Right renal pelvis (tissue), 4 donors: Measurements from ENCODE around the gene OPTC. TPM values are rescaled to one million over a fixed set of nuclear protein-coding genes. Genes with fewer than 3 reads are reported as not detected.

Experiments used
- DNase-seq, 4 donors: peaks; one replicate each; pipeline ENCODE4 v3.0.0-alpha.2; 2013; ENCODE audit warnings: low read depth in 4 of 4, low spot score in 3 of 4, missing footprints in 1 of 4
- polyA plus RNA-seq, 4 donors: library from polyadenylated mRNA; unstranded; fragments of 120-200 nt; gene quantifications; one replicate each; pipeline ENCODE4 v1.2.1, GENCODE V29; 2013; ENCODE audit not compliant: insufficient read length in 4 of 4

OPTC gene
- polyA plus RNA-seq, 4 donors: not detected

DNA sequence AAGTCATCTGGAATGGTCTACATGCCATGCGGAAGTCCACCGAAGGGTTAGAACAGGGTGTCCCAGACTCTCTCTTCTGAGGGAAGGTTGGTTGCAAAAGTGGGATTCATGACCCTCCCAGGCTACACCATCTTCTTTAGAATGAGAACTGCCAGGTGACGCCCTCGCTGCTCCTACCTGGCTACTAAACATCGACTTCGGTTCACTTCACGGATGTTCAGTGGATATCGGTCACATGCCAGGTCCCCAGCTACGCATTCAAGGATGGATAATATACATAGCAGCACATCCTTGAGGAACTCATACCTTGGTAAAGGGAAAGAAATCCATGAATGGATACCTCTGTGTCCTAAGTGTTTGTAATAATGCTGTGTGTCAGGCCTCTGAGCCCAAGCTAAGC lies 3.3 kb upstream of the OPTC start:
- DNase-seq: no peak

DNA sequence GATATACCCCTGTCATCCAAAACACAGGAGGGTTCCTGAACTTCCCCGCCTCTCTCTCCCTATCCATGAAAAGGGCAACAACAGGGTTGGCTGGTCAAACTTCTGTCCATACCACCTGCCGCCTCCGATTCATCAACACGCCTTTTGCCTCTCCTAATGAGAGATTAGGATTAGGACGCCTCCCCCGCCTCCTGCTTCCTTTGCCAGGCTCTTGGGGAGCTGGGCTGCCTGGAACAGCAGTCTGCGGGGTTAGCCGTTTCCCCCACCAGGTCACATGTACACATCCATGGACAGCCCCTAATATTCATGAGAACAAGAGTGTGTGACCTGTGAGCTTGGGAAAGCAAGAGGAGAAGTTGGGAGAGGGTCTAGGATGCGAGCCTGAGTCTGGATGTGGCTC lies 2.3 kb upstream of the OPTC start:
- no peak for DNase-seq

DNA sequence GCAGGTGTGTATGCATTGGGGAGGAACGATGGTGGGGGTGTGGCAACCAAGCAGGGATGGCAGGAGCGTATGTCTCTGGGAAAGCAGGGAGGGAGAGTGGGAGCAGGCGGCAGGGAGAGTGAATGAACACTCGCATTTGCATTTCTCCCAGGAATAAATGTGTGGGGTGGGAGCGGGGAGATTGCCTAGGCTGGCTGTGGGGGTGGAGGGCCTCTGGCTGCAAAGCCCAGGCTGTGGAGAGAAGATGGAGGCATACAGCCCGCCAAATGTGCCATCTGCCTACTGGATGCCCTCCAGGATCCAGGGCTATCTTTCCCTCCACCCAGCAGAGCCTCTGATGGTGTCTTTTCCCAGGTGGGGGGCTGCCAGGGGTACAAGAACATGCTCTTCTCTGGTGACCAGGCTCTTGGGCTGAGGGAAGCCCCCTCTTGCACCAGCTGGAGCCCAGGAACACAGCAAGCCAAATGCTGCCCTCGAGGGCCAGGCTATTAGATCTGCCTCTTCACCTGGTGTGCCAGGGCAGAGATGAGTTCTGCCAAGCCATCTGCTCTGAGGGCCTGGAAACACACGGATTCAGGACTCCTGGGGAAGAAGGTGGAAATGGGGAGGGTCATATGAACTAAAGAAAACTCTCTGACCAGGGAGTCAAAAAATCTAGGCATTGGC lies 1.7 kb upstream of the OPTC start:
- no peak for DNase-seq

GRCh38 chr1:203492748-203493130 lies 1.2 kb upstream of the OPTC start:
- DNase-seq: no peak

DNA sequence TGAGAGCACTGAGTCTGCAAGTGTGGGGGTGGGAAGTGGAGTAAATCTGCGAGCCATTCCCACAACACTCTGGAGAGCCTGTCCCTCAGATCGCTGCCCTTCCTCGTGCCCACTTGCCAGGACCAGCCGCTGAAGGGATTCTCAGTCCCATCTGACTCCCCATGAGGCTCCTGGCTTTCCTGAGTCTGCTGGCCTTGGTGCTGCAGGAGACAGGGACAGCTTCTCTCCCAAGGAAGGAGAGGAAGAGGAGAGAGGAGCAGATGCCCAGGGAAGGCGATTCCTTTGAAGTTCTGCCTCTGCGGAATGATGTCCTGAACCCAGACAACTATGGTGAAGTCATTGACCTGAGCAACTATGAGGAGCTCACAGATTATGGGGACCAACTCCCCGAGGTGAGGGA lies 1.9 kb downstream of the OPTC start:
- DNase-seq: no peak

- no peak for DNase-seq
Observed at GRCh38 chr1:203497269-203497777, 3.4 kb downstream of the OPTC start.

DNA sequence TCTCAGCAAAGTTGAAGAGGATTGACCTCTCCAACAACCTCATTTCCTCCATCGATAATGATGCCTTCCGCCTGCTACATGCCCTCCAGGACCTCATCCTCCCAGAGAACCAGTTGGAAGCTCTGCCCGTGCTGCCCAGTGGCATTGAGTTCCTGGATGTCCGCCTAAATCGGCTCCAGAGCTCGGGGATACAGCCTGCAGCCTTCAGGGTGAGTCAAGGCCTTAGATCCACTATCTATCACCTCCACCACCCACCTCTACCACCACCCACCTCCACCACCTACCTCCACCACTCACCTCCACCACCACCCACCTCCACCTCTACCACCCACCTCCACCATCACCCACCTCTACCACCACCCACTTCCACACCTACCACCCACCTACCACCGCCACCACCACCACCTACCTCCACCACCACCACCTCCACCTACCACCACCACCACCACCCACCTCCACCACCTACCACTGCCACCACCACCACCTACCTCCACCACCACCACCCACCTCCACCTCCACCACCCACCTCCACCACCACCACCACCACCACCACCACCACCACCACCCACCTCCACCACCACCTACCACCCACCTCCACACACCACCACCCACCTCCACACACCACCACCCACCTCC lies 5.8 kb downstream of the OPTC start:
- DNase-seq: no peak

GRCh38 chr1:203500279-203500678 lies 6.3 kb downstream of the OPTC start:
- no peak for DNase-seq

GRCh38 chr1:203503836-203504235 lies 9.9 kb downstream of the OPTC start:
- no peak for DNase-seq

- DNase-seq: peak; percentile 68 to 76 (median 74)
Observed at GRCh38 chr1:203504400-203505250, 10.7 kb downstream of the OPTC start.

GRCh38 chr1:203505526-203506204 lies 11.7 kb downstream of the OPTC start:
- DNase-seq: no peak

DNA sequence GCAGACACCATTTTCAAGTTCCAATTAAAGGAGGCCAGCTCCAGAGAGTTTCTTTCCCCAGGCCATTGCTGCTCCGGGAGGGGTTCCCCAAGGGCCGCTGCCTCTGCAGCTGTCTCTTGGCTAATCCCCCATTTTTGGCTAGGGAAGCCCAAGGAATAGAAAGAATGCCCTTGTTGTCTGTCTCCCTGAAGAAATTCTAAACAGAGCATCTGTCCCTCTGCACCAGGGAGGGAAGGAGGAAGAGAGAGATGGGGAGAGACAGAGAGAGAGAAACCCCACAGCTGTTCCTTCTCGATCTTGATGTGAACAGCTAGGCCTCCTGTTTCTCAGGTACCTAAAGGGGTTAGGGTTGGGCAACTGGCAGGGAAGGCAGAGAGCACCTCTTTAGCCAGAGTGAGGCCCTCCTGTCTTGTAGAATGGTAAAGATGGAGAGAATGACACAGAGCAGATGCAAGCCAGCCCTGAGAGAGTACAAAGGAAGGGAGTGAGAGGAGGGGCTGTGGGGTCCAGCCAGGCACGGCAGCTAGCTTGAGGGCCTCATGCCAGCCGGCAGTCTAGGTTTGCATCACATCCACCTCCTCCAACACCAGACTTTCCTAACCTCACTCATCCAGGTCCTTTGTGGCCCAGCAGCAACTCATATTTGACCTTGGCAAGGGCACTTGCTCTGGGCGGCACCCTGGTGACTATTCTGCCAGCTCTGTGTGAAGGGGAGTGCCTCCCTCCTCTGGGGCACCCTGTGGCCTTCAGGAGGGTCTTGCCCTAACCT lies 13.1 kb downstream of the OPTC start:
- no peak for DNase-seq

DNA sequence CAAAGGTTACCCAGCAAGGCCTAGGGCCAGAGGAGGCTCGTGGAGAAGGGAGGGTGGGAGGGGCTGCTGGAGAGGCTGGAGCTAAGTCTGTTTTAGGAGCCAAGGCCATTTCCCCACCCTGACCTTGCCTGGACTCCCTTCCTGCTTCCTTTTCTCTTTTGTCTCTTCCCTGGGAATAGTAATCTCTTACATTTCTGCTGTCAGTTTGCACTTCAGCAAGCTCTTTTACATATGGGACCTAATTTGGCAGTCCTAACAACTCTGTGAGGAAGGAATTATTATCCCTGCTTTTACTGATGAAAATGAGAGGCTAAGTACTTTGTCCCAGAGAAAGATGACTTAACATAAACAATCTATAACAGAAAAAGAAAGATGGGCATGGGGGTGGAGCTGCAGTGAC lies 13.8 kb downstream of the OPTC start:
- no peak for DNase-seq

DNA sequence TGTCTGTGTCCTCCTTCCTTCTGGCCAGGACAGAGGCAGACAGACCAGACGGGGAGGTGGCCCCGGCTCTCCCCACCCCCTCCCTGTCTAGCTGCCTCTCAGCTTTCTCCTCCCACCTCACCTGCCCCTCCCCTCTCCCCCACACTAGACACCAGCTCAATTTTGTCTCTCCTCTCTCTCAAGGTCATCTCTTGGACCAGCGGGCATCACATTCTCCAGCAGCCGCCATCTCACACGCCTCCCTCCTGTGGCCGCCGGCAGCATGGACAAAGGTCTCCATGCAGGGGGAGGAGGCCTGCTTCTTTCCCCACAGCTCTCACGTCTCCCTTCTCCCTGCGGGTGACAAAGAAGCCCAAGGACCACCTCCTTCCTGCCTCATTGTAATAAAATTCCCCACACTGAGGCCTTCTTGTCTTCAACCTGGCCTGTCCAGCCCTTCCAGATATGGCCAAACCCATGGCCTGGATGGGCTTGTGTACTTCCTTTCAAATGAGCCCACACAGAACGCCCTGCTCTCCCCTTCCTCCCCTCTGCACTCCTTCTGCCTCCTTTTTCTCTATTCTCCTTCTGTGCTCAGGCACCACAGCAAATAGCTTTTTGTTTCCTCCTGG lies 14.6 kb downstream of the OPTC start:
- no peak for DNase-seq

DNA sequence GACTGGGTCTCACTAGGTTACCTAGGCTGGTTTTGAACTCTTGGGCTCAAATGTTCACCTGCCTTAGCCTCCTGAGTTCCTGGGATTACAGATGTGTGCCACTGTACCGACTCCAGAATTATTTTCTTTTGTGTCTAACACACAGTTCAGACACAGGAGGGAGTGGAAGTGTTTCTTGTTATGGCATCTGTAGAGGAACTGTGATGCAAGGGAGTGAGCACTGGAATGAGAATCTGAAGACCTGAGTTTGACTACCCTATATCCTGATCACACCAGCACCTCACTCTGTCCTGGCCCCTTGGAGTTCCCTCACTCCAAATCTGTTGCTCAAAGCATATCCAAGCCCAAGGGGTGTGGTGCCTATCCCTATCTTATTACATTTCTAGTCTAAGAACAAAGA lies 15.2 kb downstream of the OPTC start:
- DNase-seq: no peak

DNA sequence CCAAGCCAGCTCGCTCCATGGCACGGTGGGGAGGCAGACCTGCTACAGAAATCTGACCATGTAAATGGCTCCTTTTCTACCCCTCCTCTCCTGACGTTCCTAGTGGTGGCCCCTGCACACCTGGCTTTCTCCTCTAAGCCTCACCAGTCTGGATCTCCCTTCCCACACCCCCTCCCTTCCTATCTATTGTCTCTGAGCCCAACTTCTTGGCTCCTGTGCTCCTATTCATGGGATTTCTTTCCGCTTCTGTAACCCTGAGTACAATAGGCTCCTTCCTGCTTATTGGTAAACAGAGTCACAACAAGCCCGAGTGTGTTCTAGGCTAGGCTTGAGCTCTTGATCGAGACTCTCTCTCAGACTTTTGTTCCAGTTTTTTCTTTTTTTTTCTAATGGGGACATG lies 17.6 kb downstream of the OPTC start:
- no peak for DNase-seq

GRCh38 chr1:203511930-203512329 lies 18.0 kb downstream of the OPTC start:
- no peak for DNase-seq

DNA sequence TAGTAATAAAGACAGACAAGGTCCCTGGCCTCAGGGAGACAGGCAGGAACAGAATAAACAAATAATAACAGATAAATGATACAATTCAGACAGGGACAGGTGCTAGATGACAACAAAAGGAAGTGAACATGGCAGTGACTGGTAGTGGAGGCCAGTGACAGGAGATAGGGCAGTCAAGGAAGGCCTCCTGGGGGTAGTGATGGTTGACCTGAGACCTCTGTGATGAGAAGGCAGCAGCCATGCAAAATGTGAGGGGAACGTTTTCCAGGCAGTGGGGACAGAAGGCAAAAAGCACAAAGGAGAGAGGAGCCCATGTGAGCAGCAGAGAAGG lies 18.5 kb downstream of the OPTC start:
- no peak for DNase-seq

DNA sequence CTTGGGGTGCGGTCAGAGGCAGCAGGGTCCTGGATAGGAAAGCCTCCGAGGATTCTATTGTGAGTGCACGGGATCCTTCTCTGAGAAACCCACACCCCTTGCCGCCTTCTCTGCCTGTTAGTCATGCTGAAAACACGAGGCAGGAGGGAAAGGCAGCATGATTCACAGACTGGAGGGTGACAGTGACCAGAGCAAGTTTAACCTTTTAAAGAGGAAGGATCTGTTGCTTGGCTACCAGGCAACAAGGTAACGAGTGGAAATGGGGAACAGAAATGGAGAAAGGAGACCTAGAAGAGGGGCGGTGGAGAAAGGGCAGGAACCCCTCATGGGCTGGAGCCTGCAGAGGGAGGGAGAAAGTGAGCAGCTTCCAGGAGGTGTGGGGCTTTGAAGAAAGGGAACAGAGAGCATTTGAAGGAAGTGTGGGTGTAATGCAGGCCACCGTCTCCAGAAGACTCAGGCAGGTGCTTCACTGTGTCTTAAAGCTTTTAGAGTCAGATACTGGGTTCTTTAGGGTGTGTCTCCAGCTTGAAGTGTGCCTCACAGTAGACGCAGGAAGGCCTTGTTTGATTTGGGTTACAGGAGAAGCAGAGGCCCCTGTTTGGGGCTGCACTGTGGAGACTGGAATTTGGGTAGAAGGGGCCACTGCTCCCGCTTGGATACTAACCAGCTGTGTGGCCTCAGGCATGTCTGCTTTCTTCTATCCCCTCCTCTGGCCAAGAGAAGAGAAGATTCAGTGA lies 19.1 kb downstream of the OPTC start:
- no peak for DNase-seq
